CD4-positive, alpha-beta T cell (primary cell): Measurements from ENCODE around the gene CTNNA3. TPM values are rescaled to one million over a fixed set of nuclear protein-coding genes. Genes with fewer than 3 reads are reported as not detected.

ENCODE experiments used
- ATAC-seq: fragments of 200-7000 bp; cut with Tn5 transposase; one replicate; pipeline ENCODE4 v1.10.0; 2022; ENCODE audit warnings: mild to moderate bottlenecking; ENCODE audit not compliant: poor library complexity
- CTCF ChIA-PET: fragments of 350-600 bp; sonication (Branson Sonifier 250); formaldehyde crosslinking; loops from one replicate; lab custom pipeline; 2021; ENCODE audit warnings: antibody characterized with exemption, inconsistent platforms; lab: Charles Lee
- POLR2A ChIA-PET: fragments of 350-600 bp; sonication (Branson Sonifier 250); formaldehyde crosslinking; loops from one replicate; lab custom pipeline; 2021; ENCODE audit warnings: antibody characterized with exemption, inconsistent platforms; lab: Charles Lee
- DNase-seq, 14 experiments: peaks; one replicate each; pipeline ENCODE4 v3.0.0-alpha.2; 2013 to 2020; ENCODE audit warnings: mixed read lengths in 2 of 14
- H3K27ac ChIP-seq, 2 donors: one replicate each; pipeline versions ENCODE4 v1.5.1 to v1.7.0; 2013; ENCODE audit warnings: low read length in 2 of 2, low read depth in 1 of 2, mild to moderate bottlenecking in 1 of 2
- H3K27me3 ChIP-seq, 2 experiments: 1 replicate in 1 of 2; 2 replicates in 1 of 2; pipeline versions ENCODE4 v1.6.1 to v1.7.0; 2013; ENCODE audit warnings: low read length in 2 of 2, control low read depth in 1 of 2, mild to moderate bottlenecking in 1 of 2, moderate library complexity in 1 of 2; ENCODE audit not compliant: insufficient read depth in 2 of 2, control insufficient read depth in 1 of 2
- H3K36me3 ChIP-seq: one replicate; pipeline ENCODE4 v1.6.1; 2013; ENCODE audit warnings: low read length, control low read depth; ENCODE audit not compliant: insufficient read depth
- H3K4me1 ChIP-seq: one replicate; pipeline ENCODE4 v1.6.1; 2013; ENCODE audit warnings: low read length, control low read depth; ENCODE audit not compliant: insufficient read depth
- H3K4me3 ChIP-seq: one replicate; pipeline ENCODE4 v1.5.1; 2013; ENCODE audit warnings: mild to moderate bottlenecking, low read length, moderate library complexity
- H3K9me3 ChIP-seq, 2 experiments: 1 replicate in 1 of 2; 2 replicates in 1 of 2; pipeline versions ENCODE4 v1.6.1 to v1.7.0; 2013; ENCODE audit warnings: low read length in 2 of 2, mild to moderate bottlenecking in 2 of 2, control low read depth in 1 of 2, moderate library complexity in 1 of 2; ENCODE audit not compliant: control insufficient read depth in 1 of 2, insufficient read depth in 1 of 2
- H3K27ac Mint-ChIP-seq: one replicate; pipeline ENCODE4 v1.8.0; 2020; ENCODE audit warnings: mixed read lengths
- H3K27me3 Mint-ChIP-seq: one replicate; pipeline ENCODE4 v1.8.0; 2021; ENCODE audit warnings: mixed read lengths
- H3K36me3 Mint-ChIP-seq: one replicate; pipeline ENCODE4 v1.8.0; 2021; ENCODE audit warnings: low read depth, mixed read lengths
- H3K4me1 Mint-ChIP-seq: one replicate; pipeline ENCODE4 v1.8.0; 2021; ENCODE audit warnings: low read depth, mixed read lengths
- H3K4me3 Mint-ChIP-seq: one replicate; pipeline ENCODE4 v1.8.0; 2020; ENCODE audit warnings: mild to moderate bottlenecking, mixed read lengths
- H3K9me3 Mint-ChIP-seq: one replicate; pipeline ENCODE4 v1.8.0; 2020; ENCODE audit warnings: mixed read lengths
- CTCF ChIP-seq: fragments of 200-600 bp; IDR thresholded peaks from one replicate; pipeline ENCODE4 v1.8.0; 2022; ENCODE audit warnings: antibody characterized with exemption, mild to moderate bottlenecking
- intact Hi-C, 2 experiments: fragments of 100-400 bp; cut with DNase I in 1 of 2; cut with micrococcal nuclease in 1 of 2; formaldehyde crosslinking; loops; one replicate each; pipeline versions ENCODE4 v1.15.1 to v1.9.0; 2023 to 2025; cut with DNase I, micrococcal nuclease
- total RNA-seq, 174 experiments: library from RNA in 2 of 174; stranded (reverse) in 2 of 174; gene quantifications; one replicate each; pipeline ENCODE4 v1.2.3 and lab custom pipeline; 2021 to 2026

Gene CTNNA3
- total RNA-seq, 2 experiments from 2014 or later: 0.80 TPM; not detected in 1

GRCh38 chr10:66737241-66737640 is 958.8 kb downstream of the CTNNA3 start:
- no peaks in the 10 kb centered on the region for H3K36me3 Mint-ChIP-seq
- ChIA-PET POLR2A (no interaction called here), CTCF (no interaction called here)
- peaks cover 0 to 3% of the 10 kb centered on the region in 2 experiments for H3K9me3 ChIP-seq
- ATAC-seq (no peak), DNase-seq (no peak)
- H3K4me3 ChIP-seq: no peak overlapping the region
- no peak overlapping the region for H3K4me3 Mint-ChIP-seq
- H3K4me1 ChIP-seq: no peaks in the 10 kb centered on the region
- H3K27me3 Mint-ChIP-seq: no peaks in the 10 kb centered on the region
- TF ChIP-seq CTCF: no peak
- H3K4me1 Mint-ChIP-seq: no peaks in the 10 kb centered on the region
- no peak overlapping the region for H3K27ac Mint-ChIP-seq
- H3K27ac ChIP-seq: no peak overlapping the region
- H3K27me3 ChIP-seq: no peaks in the 10 kb centered on the region
- intact Hi-C loops: no loop called here
- H3K9me3 Mint-ChIP-seq: peaks cover 3% of the 10 kb centered on the region
- no peaks in the 10 kb centered on the region for H3K36me3 ChIP-seq

GRCh38 chr10:66723608-66724400 is 972.2 kb downstream of the CTNNA3 start:
- Histone ChIP-seq H3K27me3 (no peaks in the 10 kb centered on the region), H3K36me3 (no peaks in the 10 kb centered on the region), H3K4me3 (no peak overlapping the region), H3K4me1 (no peaks in the 10 kb centered on the region), H3K27ac (no peak overlapping the region), H3K9me3 (peaks cover 0 to 3% of the 10 kb centered on the region in 2 experiments)
- POLR2A ChIA-PET: no interaction called here
- intact Hi-C loops: no loop called here
- Mint-ChIP-seq H3K27me3 (no peaks in the 10 kb centered on the region), H3K27ac (no peak overlapping the region), H3K9me3 (no peaks in the 10 kb centered on the region), H3K4me3 (no peak overlapping the region), H3K4me1 (no peaks in the 10 kb centered on the region), H3K36me3 (no peaks in the 10 kb centered on the region)
- ATAC-seq: no peak
- CTCF ChIA-PET: no interaction called here
- no peak for TF ChIP-seq CTCF
- no peak for DNase-seq

GRCh38 chr10:66719483-66719882 is 976.5 kb downstream of the CTNNA3 start:
- H3K4me3 ChIP-seq: no peak overlapping the region
- H3K9me3 ChIP-seq: peaks cover 0 to 3% of the 10 kb centered on the region in 2 experiments
- POLR2A ChIA-PET: no interaction called here
- H3K4me1 ChIP-seq: no peaks in the 10 kb centered on the region
- H3K36me3 ChIP-seq: no peaks in the 10 kb centered on the region
- no peak for TF ChIP-seq CTCF
- ATAC-seq (no peak), DNase-seq (no peak)
- Mint-ChIP-seq H3K27ac (no peak overlapping the region), H3K36me3 (no peaks in the 10 kb centered on the region), H3K9me3 (no peaks in the 10 kb centered on the region), H3K4me1 (no peaks in the 10 kb centered on the region), H3K4me3 (no peak overlapping the region), H3K27me3 (no peaks in the 10 kb centered on the region)
- CTCF ChIA-PET: no interaction called here
- H3K27ac ChIP-seq: no peak overlapping the region
- H3K27me3 ChIP-seq: no peaks in the 10 kb centered on the region
- intact Hi-C loops: no loop called here
